ENCODE results near the gene NOD1. TPM values are rescaled to one million over a fixed set of nuclear protein-coding genes. Genes with fewer than 3 reads are reported as not detected.

The NOD1 gene
- total RNA-seq, 1 donor = 7.5 TPM

GRCh38 chr7:30521532-30521931, 42.9 kb upstream of the NOD1 start:
- no peak for TF ChIP-seq CTCF (IDR thresholded peaks at IDR 0.05; ENCODE audit: insufficient read depth, low read length)
- peak; percentile 89 for DNase-seq (ENCODE audit: low read depth)
- no peak overlapping the region for H3K4me3 ChIP-seq (ENCODE audit: low read depth, low read length)

DNA sequence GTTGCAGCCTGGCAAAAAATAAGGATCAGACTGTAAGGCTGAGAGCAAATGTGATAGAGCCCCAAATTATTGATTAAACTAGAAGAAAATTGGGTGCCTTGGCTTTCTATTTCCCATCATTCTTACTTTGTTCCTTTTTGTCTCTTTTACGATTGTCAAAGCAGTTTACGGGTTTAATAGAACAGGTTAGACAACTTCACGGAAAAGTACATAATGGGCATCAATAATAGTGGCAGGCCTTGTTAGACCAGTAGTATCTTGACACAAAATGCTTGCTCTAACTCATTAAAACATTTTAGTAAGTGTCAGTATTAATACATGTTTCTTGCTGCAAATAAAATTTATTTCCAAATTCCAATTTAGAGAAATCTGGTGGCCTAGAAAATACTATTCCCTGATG, 40.5 kb upstream of the NOD1 start:
- DNase-seq (ENCODE audit: low read depth) = no peak
- no peak for TF ChIP-seq CTCF (IDR thresholded peaks at IDR 0.05; ENCODE audit: insufficient read depth, low read length)
- no peak overlapping the region for H3K4me3 ChIP-seq (ENCODE audit: low read depth, low read length)

DNA sequence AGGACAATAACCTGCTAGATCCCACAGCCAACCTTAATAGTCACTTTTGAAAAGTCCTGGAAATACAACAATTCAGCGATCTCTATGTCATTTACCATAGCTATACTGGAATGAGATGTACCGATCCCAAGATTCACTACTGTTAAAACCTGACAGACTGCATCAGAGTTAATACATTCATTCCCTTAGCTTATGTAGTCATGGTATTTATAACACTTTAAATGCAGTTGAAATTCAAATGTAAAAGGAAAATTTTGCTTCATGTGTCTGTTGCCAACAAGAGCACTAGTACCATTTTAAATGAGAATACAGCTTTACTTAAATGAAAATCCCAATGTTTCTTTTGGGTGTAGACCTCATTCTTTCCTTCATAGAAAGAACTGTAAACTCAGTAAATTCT, 37.2 kb upstream of the NOD1 start:
- no peak for TF ChIP-seq CTCF (IDR thresholded peaks at IDR 0.05; ENCODE audit: insufficient read depth, low read length)
- H3K4me3 ChIP-seq (ENCODE audit: low read depth, low read length) = no peak overlapping the region
- DNase-seq (ENCODE audit: low read depth) = no peak

- no peak for TF ChIP-seq CTCF (IDR thresholded peaks at IDR 0.05; ENCODE audit: insufficient read depth, low read length)
- no peak for DNase-seq (ENCODE audit: low read depth)
- H3K4me3 ChIP-seq (ENCODE audit: low read depth, low read length) = no peak overlapping the region
Measured at GRCh38 chr7:30514776-30515175, 36.2 kb upstream of the NOD1 start.

- TF ChIP-seq CTCF (IDR thresholded peaks at IDR 0.05; ENCODE audit: insufficient read depth, low read length) = no peak
- no peak overlapping the region for H3K4me3 ChIP-seq (ENCODE audit: low read depth, low read length)
- DNase-seq (ENCODE audit: low read depth) = no peak
Measured at GRCh38 chr7:30514177-30514576, 35.6 kb upstream of the NOD1 start.

DNA sequence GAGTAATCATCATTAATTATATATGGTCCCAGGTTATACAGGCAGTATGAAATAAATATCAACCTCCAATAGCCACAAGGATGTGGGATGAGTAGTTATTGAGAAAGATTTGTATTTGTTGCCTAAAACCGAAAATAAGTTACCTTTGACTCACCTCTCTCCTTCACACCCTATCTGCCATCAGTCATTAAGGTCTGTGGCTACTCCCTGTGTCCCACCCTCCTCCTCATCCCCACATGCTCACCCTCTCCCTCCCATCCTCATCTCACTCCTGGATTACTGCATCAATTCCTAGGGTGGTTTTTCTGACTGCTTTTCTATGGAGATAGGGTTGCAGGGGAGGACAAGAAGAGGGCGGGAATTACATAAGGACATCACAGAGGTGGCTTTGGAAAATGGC, 35.2 kb upstream of the NOD1 start:
- no peak for TF ChIP-seq CTCF (IDR thresholded peaks at IDR 0.05; ENCODE audit: insufficient read depth, low read length)
- H3K4me3 ChIP-seq (ENCODE audit: low read depth, low read length) = no peak overlapping the region
- DNase-seq (ENCODE audit: low read depth) = no peak

DNA sequence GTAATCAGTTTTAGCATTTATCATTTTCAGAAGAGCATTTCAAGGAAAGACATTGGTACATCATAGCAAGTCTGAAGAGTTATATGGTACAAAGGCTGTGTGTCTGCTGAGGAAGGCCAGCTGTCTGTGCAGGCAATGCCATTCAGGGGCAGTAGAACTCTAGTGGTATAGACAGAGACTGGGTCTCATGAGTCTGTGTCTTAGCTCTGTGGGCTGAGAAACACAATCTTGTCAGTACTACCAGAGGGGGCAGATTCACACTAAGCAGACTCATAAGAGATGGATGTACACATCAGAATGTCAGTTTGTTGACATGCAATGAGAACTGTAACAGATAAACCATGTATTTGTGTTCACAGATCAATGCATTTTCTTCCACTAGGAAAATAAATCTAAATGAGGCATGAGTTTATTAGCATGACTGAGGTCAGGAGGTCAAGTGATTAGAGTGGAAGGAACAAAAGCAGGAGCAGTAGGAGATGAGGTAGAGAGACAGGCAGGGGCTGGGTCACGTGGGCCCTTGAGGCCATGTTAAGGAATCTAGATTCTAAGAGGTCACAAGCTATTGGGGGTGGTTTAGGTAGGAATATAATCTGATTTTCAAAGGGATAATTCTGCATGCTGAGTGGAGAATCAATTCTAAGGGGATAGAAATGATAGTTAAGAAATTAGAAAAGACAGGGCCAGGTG, 33.5 kb upstream of the NOD1 start:
- no peak for DNase-seq (ENCODE audit: low read depth)
- TF ChIP-seq CTCF (IDR thresholded peaks at IDR 0.05; ENCODE audit: insufficient read depth, low read length) = no peak

More for the DNA sequence above, 33.5 kb upstream of the NOD1 start:
- H3K4me3 ChIP-seq (ENCODE audit: low read depth, low read length) = no peak overlapping the region

Data from fibroblast of the aortic adventitia (primary cell).